Astrocyte (in vitro differentiated cells and primary cell): Measurements from ENCODE around the gene ADH7. TPM values are rescaled to one million over a fixed set of nuclear protein-coding genes. Genes with fewer than 3 reads are reported as not detected.

ENCODE experiments used
- DNase-seq: peaks from one replicate; pipeline ENCODE4 v3.0.0-alpha.2; 2010; ENCODE audit warnings: low read depth
- FAIRE-seq: peaks from 2 replicates; lab custom pipeline; 2011; peaks lifted over from hg19 to GRCh38; lab: Jason Lieb, UNC
- H2AFZ ChIP-seq: 2 replicates; pipeline ENCODE4 v1.6.0; 2012; ENCODE audit warnings: low read depth, low read length, inconsistent platforms
- H3K27ac ChIP-seq: 2 replicates; pipeline ENCODE4 v1.5.1; 2011; ENCODE audit warnings: low read depth, low read length, inconsistent platforms
- H3K27me3 ChIP-seq: 2 replicates; pipeline ENCODE4 v1.6.0; 2011; ENCODE audit warnings: low read length, inconsistent platforms; ENCODE audit not compliant: insufficient read depth
- H3K36me3 ChIP-seq: 2 replicates; pipeline ENCODE4 v1.5.1; 2011; ENCODE audit warnings: low read length, inconsistent platforms; ENCODE audit not compliant: insufficient read depth
- H3K4me1 ChIP-seq: 2 replicates; pipeline ENCODE4 v1.5.1; 2011; ENCODE audit warnings: low read length, inconsistent platforms; ENCODE audit not compliant: insufficient read depth
- H3K4me2 ChIP-seq: 2 replicates; pipeline ENCODE4 v1.6.0; 2012; ENCODE audit warnings: low read length, inconsistent platforms
- H3K4me3 ChIP-seq: 2 replicates; pipeline ENCODE4 v1.5.1; 2011; ENCODE audit warnings: low read depth, mild to moderate bottlenecking, low read length, inconsistent platforms; ENCODE audit not compliant: insufficient read depth
- H3K79me2 ChIP-seq: 2 replicates; pipeline ENCODE4 v1.6.0; 2012; ENCODE audit warnings: mild to moderate bottlenecking, low read length, inconsistent platforms; ENCODE audit not compliant: insufficient read depth
- H3K9ac ChIP-seq: 2 replicates; pipeline ENCODE4 v1.6.0; 2012; ENCODE audit warnings: mild to moderate bottlenecking, low read length, inconsistent platforms
- H3K9me3 ChIP-seq: 2 replicates; pipeline ENCODE4 v1.5.1; 2012; ENCODE audit warnings: low read depth, mild to moderate bottlenecking, low read length, inconsistent platforms; ENCODE audit not compliant: insufficient read depth
- H4K20me1 ChIP-seq: 2 replicates; pipeline ENCODE4 v1.6.0; 2012; ENCODE audit warnings: low read length, inconsistent platforms; ENCODE audit not compliant: insufficient read depth
- H3K27ac Mint-ChIP-seq: one replicate; pipeline ENCODE4 v1.8.0; 2021; ENCODE audit warnings: mild to moderate bottlenecking, mixed read lengths; ENCODE audit not compliant: unreplicated experiment
- H3K27me3 Mint-ChIP-seq: one replicate; pipeline ENCODE4 v1.8.0; 2021; ENCODE audit warnings: low read depth, mixed read lengths; ENCODE audit not compliant: unreplicated experiment
- H3K36me3 Mint-ChIP-seq: one replicate; pipeline ENCODE4 v1.8.0; 2021; ENCODE audit warnings: low read depth, mixed read lengths; ENCODE audit not compliant: unreplicated experiment
- H3K4me1 Mint-ChIP-seq: one replicate; pipeline ENCODE4 v1.8.0; 2021; ENCODE audit warnings: low read depth, mixed read lengths; ENCODE audit not compliant: unreplicated experiment
- H3K4me3 Mint-ChIP-seq: one replicate; pipeline ENCODE4 v1.8.0; 2021; ENCODE audit warnings: mild to moderate bottlenecking, moderate library complexity, mixed read lengths; ENCODE audit not compliant: unreplicated experiment
- H3K9me3 Mint-ChIP-seq: one replicate; pipeline ENCODE4 v1.8.0; 2021; ENCODE audit warnings: mild to moderate bottlenecking, mixed read lengths; ENCODE audit not compliant: unreplicated experiment
- EZH2 ChIP-seq: IDR thresholded peaks from 2 replicates; pipeline ENCODE4 v1.6.1; 2012; ENCODE audit warnings: mild to moderate bottlenecking, low read length, inconsistent platforms; ENCODE audit not compliant: insufficient read depth
- total RNA-seq: library from RNA; stranded (reverse); gene quantifications from 2 replicates; pipeline ENCODE4 v1.2.1, GENCODE V29; 2021
- TF ChIP-seq, protein P1 (sequence below): IDR thresholded peaks from 2 replicates; pipeline ENCODE4 v1.5.1; 2011; ENCODE audit warnings: low read depth, mild to moderate bottlenecking, inconsistent platforms, low read length, moderate library complexity; ENCODE audit not compliant: insufficient read depth

Gene ADH7
- total RNA-seq, 1 donor from 2014 or later: not detected

GRCh38 chr4:99395595-99396364, 39.4 kb downstream of the ADH7 start:
- peaks cover 3% of the 10 kb centered on the region for H3K9me3 ChIP-seq
- H3K27ac Mint-ChIP-seq: peak overlapping the region; percentile 43
- H3K79me2 ChIP-seq: no peaks in the 10 kb centered on the region
- H3K27me3 Mint-ChIP-seq: no peaks in the 10 kb centered on the region
- peaks cover 10% of the 10 kb centered on the region for H3K4me1 ChIP-seq
- peaks cover 3% of the 10 kb centered on the region for H3K9me3 Mint-ChIP-seq
- H3K36me3 ChIP-seq: no peaks in the 10 kb centered on the region
- no peak overlapping the region for H3K4me3 ChIP-seq
- H4K20me1 ChIP-seq: no peaks in the 10 kb centered on the region
- peak overlapping the region; percentile 20 for H2AFZ ChIP-seq
- H3K4me3 Mint-ChIP-seq: peak overlapping the region; percentile 50
- H3K4me1 Mint-ChIP-seq: peaks cover 9% of the 10 kb centered on the region
- peak; percentile 87 for DNase-seq
- H3K4me2 ChIP-seq: peak overlapping the region; percentile 75
- peak overlapping the region; percentile 58 for H3K27ac ChIP-seq
- no peak for TF ChIP-seq EZH2
- TF ChIP-seq, protein P1, sequence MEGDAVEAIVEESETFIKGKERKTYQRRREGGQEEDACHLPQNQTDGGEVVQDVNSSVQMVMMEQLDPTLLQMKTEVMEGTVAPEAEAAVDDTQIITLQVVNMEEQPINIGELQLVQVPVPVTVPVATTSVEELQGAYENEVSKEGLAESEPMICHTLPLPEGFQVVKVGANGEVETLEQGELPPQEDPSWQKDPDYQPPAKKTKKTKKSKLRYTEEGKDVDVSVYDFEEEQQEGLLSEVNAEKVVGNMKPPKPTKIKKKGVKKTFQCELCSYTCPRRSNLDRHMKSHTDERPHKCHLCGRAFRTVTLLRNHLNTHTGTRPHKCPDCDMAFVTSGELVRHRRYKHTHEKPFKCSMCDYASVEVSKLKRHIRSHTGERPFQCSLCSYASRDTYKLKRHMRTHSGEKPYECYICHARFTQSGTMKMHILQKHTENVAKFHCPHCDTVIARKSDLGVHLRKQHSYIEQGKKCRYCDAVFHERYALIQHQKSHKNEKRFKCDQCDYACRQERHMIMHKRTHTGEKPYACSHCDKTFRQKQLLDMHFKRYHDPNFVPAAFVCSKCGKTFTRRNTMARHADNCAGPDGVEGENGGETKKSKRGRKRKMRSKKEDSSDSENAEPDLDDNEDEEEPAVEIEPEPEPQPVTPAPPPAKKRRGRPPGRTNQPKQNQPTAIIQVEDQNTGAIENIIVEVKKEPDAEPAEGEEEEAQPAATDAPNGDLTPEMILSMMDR: no peak
- H3K36me3 Mint-ChIP-seq: no peaks in the 10 kb centered on the region
- H3K9ac ChIP-seq: peak overlapping the region; percentile 29
- no peaks in the 10 kb centered on the region for H3K27me3 ChIP-seq
- peak; percentile 85 for FAIRE-seq

DNA sequence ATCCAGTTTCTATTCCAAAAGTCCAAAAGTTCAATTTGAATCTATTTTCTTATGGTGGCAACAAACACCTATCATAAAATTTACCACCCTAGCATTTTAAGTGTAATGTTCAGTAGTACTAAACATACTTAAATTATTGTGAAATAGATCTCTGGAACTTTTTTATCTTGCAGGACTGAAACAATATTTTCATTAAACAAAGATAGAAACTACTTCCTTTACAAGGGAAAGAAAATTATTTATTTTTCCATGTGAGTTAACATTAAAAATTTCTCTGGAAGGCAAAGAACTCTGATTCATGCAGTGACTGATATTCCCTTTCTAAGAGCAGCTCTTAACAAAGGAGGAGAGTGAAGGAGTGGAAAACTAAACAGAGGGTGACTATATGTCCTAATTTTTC, 40.2 kb downstream of the ADH7 start:
- Histone ChIP-seq H3K4me1 (peaks cover 10% of the 10 kb centered on the region), H3K9ac (peak overlapping the region; percentile 29), H3K4me3 (no peak overlapping the region), H3K79me2 (no peaks in the 10 kb centered on the region), H3K9me3 (peaks cover 3% of the 10 kb centered on the region), H2AFZ (no peak overlapping the region), H3K27me3 (no peaks in the 10 kb centered on the region), H3K27ac (peak overlapping the region; percentile 58), H3K4me2 (peak overlapping the region; percentile 75), H4K20me1 (no peaks in the 10 kb centered on the region), H3K36me3 (no peaks in the 10 kb centered on the region)
- Mint-ChIP-seq H3K27me3 (no peaks in the 10 kb centered on the region), H3K36me3 (no peaks in the 10 kb centered on the region), H3K4me3 (no peak overlapping the region), H3K9me3 (peaks cover 3% of the 10 kb centered on the region), H3K4me1 (peaks cover 9% of the 10 kb centered on the region), H3K27ac (no peak overlapping the region)
- TF ChIP-seq, protein P1: no peak
- no peak for TF ChIP-seq EZH2
- no peak for FAIRE-seq
- peak; percentile 56 for DNase-seq

GRCh38 chr4:99390055-99390454, 45.1 kb downstream of the ADH7 start:
- FAIRE-seq (no peak), DNase-seq (peak; percentile 31)
- no peaks in the 10 kb centered on the region for H3K4me1 ChIP-seq
- Mint-ChIP-seq H3K4me1 (peaks cover 5% of the 10 kb centered on the region), H3K27ac (no peak overlapping the region), H3K9me3 (no peaks in the 10 kb centered on the region), H3K4me3 (no peak overlapping the region), H3K27me3 (no peaks in the 10 kb centered on the region), H3K36me3 (no peaks in the 10 kb centered on the region)
- H3K9me3 ChIP-seq: peaks cover 3% of the 10 kb centered on the region
- no peak overlapping the region for H3K9ac ChIP-seq
- no peaks in the 10 kb centered on the region for H4K20me1 ChIP-seq
- TF ChIP-seq EZH2: no peak
- TF ChIP-seq, protein P1: no peak
- no peaks in the 10 kb centered on the region for H3K36me3 ChIP-seq
- H3K27ac ChIP-seq: no peak overlapping the region
- no peak overlapping the region for H3K4me3 ChIP-seq
- no peaks in the 10 kb centered on the region for H3K79me2 ChIP-seq
- no peak overlapping the region for H3K4me2 ChIP-seq
- no peak overlapping the region for H2AFZ ChIP-seq
- H3K27me3 ChIP-seq: no peaks in the 10 kb centered on the region
